NCI-H128 (cell line): ENCODE results near the gene ME1.
"Not testable (repeated sequence)": the region's sequence is repeated elsewhere in the genome, so short reads cannot be mapped to it uniquely, and the experiment has no call there.

Source experiments
- DNase-seq: peaks from one replicate; lab custom pipeline; 2025; ENCODE audit not compliant: unreplicated experiment; lab: John Stamatoyannopoulos, UW

The ME1 gene

GRCh38 chr6:83260577-83260976 is 170.3 kb downstream of the ME1 start:
- DNase-seq, result no peak

DNA sequence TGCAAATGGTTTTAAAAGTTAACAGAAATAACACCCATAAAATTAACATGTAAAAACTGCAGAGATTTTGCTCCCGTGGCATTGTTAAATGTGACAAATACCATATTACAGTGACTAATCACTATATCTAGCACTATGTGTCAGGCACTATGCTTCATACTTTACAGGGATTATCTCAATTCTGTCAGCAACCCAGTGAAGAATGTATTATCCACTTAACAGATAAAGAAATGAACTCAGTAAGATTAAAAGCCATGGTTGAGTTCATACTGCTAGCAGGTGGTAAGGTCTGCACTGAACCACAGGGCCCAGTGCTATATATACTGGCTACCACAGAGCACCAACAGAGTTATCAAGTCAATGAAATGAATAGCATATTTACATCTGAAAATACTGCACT is 172.3 kb downstream of the ME1 start:
- no peak for DNase-seq

DNA sequence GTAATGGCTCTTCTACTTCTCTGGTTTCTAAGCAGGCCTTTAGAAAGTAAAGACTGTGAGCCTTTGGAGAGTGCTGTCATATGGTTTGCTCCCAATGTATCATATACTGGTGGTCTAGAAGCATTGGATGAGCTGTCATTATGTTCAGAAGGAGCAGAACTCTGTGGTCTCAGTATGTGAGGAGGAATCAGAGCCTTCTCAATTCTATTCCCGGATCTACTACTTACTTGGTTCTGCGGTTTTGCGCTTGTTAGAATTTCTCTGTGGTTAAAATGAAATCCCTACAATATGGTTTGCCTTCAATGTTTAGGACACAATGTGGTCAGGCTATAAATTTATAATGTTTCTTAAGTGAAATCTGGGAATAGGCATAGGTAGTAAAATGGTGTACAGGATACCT is 173.1 kb downstream of the ME1 start:
- no peak for DNase-seq

- DNase-seq, result not testable (repeated sequence)
Observed at GRCh38 chr6:83256719-83257118, 174.1 kb downstream of the ME1 start.

DNA sequence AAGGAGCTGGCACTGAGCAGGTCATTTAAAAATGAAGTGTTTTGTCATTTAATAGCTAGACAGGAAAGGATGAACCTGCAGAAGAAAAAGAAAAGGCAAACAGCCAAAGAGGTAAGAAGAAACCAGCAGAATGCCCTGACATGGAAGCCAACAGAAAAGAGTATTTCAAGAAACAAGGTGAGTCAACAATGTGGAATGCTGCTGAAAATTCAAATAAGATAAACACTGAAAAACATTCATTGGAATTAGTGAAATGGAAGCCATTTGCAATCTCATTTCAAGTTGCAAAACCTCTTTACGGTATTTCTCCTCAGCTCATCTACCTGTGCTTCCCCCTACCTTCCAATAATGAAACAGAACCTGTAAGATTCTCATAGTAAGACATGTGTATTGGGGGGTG is 178.1 kb downstream of the ME1 start:
- DNase-seq, result no peak

DNA sequence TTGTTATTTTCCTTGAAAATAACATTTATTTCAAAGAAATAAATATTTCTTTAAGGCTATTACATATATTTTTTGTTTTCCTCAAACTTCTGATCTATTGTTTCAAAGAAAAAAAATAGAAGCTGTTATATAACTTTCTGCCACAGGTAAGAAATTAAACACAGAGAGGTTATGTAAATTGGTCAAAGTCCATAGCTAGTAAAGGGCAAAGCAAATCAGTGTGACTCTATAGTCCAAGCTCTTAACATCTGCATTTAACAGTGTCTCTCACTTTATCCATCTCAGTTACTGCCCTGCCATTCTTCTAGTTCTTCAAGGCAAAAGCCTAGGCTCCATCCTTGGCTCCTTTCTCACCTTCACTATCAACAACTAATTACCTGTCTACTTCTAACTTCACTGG is 180.6 kb downstream of the ME1 start:
- DNase-seq, result no peak

- no peak for DNase-seq
Observed at GRCh38 chr6:83247471-83247870, 183.4 kb downstream of the ME1 start.

GRCh38 chr6:83231146-83231545 is 199.7 kb downstream of the ME1 start:
- DNase-seq, result no peak

DNA sequence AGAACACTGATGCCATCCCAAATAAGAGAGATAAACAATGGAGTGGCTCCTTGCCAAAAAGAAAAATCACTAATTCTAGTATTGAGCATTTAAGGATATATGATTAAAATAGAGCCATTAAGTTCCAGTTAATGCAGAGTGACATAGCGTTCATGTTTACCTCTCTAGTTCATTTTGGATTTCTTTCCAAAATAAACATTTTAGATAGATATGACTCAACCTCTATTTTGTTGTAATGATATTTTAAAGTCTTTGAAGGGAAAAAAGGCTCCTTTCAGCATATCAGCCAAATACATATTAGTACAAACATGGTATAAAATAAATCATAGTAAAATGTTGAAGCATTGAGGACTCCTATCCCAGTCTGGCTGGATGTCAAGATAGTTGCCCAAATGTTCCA is 204.3 kb downstream of the ME1 start:
- DNase-seq, result no peak

- DNase-seq, result no peak
Observed at GRCh38 chr6:83221889-83222479, 208.9 kb downstream of the ME1 start.

- no peak for DNase-seq
Observed at GRCh38 chr6:83221276-83221675, 209.6 kb downstream of the ME1 start.

DNA sequence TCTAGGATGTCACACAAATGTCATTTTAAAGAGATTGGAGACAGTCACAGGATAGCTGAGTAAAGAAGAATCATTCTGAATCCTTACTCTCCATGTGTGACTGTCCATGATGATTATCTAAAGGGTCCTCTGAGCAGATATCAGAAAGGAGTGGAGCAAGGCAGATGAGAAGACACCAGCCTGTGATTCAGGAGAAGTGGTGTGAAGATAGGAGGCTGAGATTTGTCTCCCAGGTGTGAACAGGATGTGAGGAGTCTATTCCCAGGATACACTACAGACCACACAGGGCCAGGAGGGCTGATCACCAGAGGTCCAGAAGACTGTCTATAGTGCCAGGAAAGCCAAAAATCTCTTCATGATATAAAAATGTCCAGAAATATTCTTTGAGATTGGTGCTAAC is 210.7 kb downstream of the ME1 start:
- DNase-seq, result no peak

GRCh38 chr6:83218646-83219045 is 212.2 kb downstream of the ME1 start:
- DNase-seq, result no peak

GRCh38 chr6:83216806-83217205 is 214.0 kb downstream of the ME1 start:
- no peak for DNase-seq

- DNase-seq, result peak; percentile 69
Observed at GRCh38 chr6:83215131-83216047, 215.5 kb downstream of the ME1 start.

GRCh38 chr6:83202031-83202430 is 228.8 kb downstream of the ME1 start:
- DNase-seq, result no peak

GRCh38 chr6:83199863-83200225 is 231.0 kb downstream of the ME1 start:
- no peak for DNase-seq

GRCh38 chr6:83199173-83199862 is 231.5 kb downstream of the ME1 start:
- DNase-seq, result no peak

DNA sequence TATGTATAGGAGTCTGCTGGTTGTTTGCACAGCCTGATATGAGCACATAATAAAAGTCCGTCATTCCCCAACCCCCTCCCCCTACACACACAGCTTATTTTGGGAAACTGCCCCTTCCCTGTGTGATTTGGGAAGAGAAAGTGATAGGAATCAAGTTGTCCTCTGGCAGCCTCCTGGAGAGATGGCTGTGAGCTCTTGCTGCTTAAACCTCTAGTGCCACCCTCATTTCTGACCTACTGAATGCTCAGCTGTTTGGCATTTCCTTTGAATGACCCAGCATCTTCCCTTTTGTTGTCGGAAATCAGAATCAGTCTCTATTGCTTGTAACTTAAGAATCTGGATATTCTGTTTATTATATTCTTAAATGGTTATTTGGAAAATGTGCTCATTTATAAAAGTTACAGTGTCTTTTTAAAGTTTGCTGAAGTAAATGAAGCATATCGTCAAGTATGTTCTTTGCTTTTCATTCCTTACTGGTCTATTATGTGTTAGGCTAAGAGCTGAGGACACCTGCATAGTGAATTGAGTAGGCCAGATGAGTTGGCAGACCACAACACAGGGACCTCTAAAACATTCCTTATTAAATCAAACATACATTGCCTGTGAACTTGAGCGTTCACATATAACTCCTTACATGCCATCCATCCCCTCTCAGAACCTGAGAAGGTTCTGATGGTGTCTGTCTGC is 232.2 kb downstream of the ME1 start:
- no peak for DNase-seq

- no peak for DNase-seq
Observed at GRCh38 chr6:83193747-83194566, 236.9 kb downstream of the ME1 start.
